H1 (cell line): ENCODE measurements around the gene TRIB2. TPM values are rescaled to one million over a fixed set of nuclear protein-coding genes. Genes with fewer than 3 reads are reported as not detected.

Experiments used
- CTCF ChIA-PET: fragments of 300-600 bp; sonication (Branson Sonifier 250); formaldehyde crosslinking; loops from one replicate; lab custom pipeline; 2021; ENCODE audit not compliant: partially characterized antibody; lab: Charles Lee
- POLR2A ChIA-PET: fragments of 300-600 bp; sonication (Branson Sonifier 250); formaldehyde crosslinking; loops from one replicate; lab custom pipeline; 2021; ENCODE audit warnings: inconsistent platforms; ENCODE audit not compliant: partially characterized antibody; lab: Charles Lee
- DNase-seq, 2 experiments: peaks; one replicate each; pipeline versions ENCODE4 v3.0.0 to v3.0.0-alpha.2; 2010 to 2022; ENCODE audit warnings: low spot score in 2 of 2, low read depth in 1 of 2, mixed read lengths in 1 of 2
- FAIRE-seq: peaks from 2 replicates; lab custom pipeline; 2011; peaks lifted over from hg19 to GRCh38; lab: Jason Lieb, UNC
- H2AFZ ChIP-seq: 2 replicates; pipeline ENCODE4 v1.8.1; 2012; ENCODE audit warnings: low read length, inconsistent platforms
- H2AK5ac ChIP-seq: 2 replicates; pipeline ENCODE4 v1.6.1; 2013; ENCODE audit warnings: low read depth, low read length
- H2BK120ac ChIP-seq: replicated peaks from 2 replicates; pipeline ENCODE3; 2013; ENCODE audit warnings: low read depth, low read length, inconsistent platforms
- H2BK12ac ChIP-seq: 2 replicates; pipeline ENCODE4 v1.6.1; 2013; ENCODE audit warnings: low read depth, low read length
- H2BK15ac ChIP-seq: 2 replicates; pipeline ENCODE4 v1.6.1; 2013; ENCODE audit warnings: low read length
- H2BK20ac ChIP-seq: 2 replicates; pipeline ENCODE4 v1.6.1; 2013; ENCODE audit warnings: low read length
- H2BK5ac ChIP-seq: 2 replicates; pipeline ENCODE4 v1.6.1; 2013; ENCODE audit warnings: low read depth, low read length
- H3K14ac ChIP-seq: 2 replicates; pipeline ENCODE4 v1.6.1; 2013; ENCODE audit warnings: inconsistent platforms; ENCODE audit not compliant: insufficient read length
- H3K18ac ChIP-seq: 2 replicates; pipeline ENCODE4 v1.6.1; 2013; ENCODE audit warnings: low read length; ENCODE audit errors: extremely low read depth
- H3K23ac ChIP-seq: 2 replicates; pipeline ENCODE4 v1.6.1; 2013; ENCODE audit warnings: inconsistent platforms; ENCODE audit not compliant: insufficient read length
- H3K23me2 ChIP-seq: 2 replicates; pipeline ENCODE4 v1.6.1; 2013; ENCODE audit warnings: low read depth, low read length
- H3K27ac ChIP-seq: 2 replicates; pipeline ENCODE4 v1.6.1; 2011; ENCODE audit warnings: low read depth, low read length, inconsistent platforms
- H3K27me3 ChIP-seq, 4 experiments: replicated peaks in 1 of 4; 1 replicate in 1 of 4; 2 replicates in 3 of 4; pipeline versions ENCODE4 v1.6.1 to v1.8.1; 2011 to 2013; ENCODE audit warnings: low read length in 3 of 4, mild to moderate bottlenecking in 3 of 4, inconsistent platforms in 2 of 4, mixed read lengths in 2 of 4, moderate library complexity in 1 of 4; ENCODE audit not compliant: control insufficient read depth in 3 of 4, insufficient read depth in 3 of 4; ENCODE audit errors: extremely low read depth in 1 of 4
- H3K36me3 ChIP-seq, 4 experiments: 2 replicates each; pipeline versions ENCODE4 v1.6.1 to v1.8.1; 2011 to 2013; ENCODE audit warnings: mild to moderate bottlenecking in 4 of 4, low read length in 3 of 4, moderate library complexity in 2 of 4, control low read depth in 1 of 4, inconsistent platforms in 1 of 4; ENCODE audit not compliant: insufficient read depth in 4 of 4, control insufficient read depth in 2 of 4
- H3K4ac ChIP-seq: replicated peaks from 2 replicates; pipeline ENCODE3; 2013; ENCODE audit warnings: low read length, low read depth, mixed read lengths, inconsistent platforms; ENCODE audit not compliant: insufficient read length
- H3K4me1 ChIP-seq, 4 experiments: replicated peaks in 1 of 4; 1 replicate in 1 of 4; 2 replicates in 3 of 4; pipeline versions ENCODE4 v1.6.1 to v1.8.1; 2011 to 2013; ENCODE audit warnings: low read length in 3 of 4, inconsistent platforms in 2 of 4, mixed read lengths in 1 of 4; ENCODE audit not compliant: insufficient read depth in 4 of 4, control insufficient read depth in 3 of 4
- H3K4me2 ChIP-seq, 2 experiments: 2 replicates each; pipeline versions ENCODE4 v1.6.1 to v1.8.1; 2011 to 2013; ENCODE audit warnings: low read depth in 2 of 2, low read length in 2 of 2, control low read depth in 1 of 2, inconsistent platforms in 1 of 2, mild to moderate bottlenecking in 1 of 2; ENCODE audit not compliant: insufficient read depth in 1 of 2
- H3K4me3 ChIP-seq, 4 experiments: fragments of 200-600, 300-600 bp in 1 of 4; sonication (generic), shearing (Covaris generic), sonication (Bioruptor Twin) in 1 of 4; 2 replicates each; pipeline versions ENCODE4 v1.5.1 to v1.8.1; 2011 to 2016; ENCODE audit warnings: low read length in 4 of 4, low read depth in 3 of 4, control low read depth in 2 of 4, inconsistent platforms in 2 of 4, mild to moderate bottlenecking in 2 of 4, mixed read lengths in 1 of 4, moderate library complexity in 1 of 4; ENCODE audit not compliant: insufficient read depth in 2 of 4; ENCODE audit errors: extremely low read depth in 1 of 4
- H3K56ac ChIP-seq: replicated peaks from 2 replicates; pipeline ENCODE3; 2013; ENCODE audit warnings: low read depth, mild to moderate bottlenecking, mixed read lengths, low read length, inconsistent platforms; ENCODE audit not compliant: insufficient read length
- H3K79me1 ChIP-seq: 2 replicates; pipeline ENCODE4 v1.6.1; 2013; ENCODE audit warnings: low read depth, low read length, control low read depth
- H3K79me2 ChIP-seq, 2 experiments: 2 replicates each; pipeline versions ENCODE4 v1.6.1 to v1.8.1; 2012 to 2013; ENCODE audit warnings: low read length in 2 of 2, mild to moderate bottlenecking in 2 of 2, inconsistent platforms in 1 of 2; ENCODE audit not compliant: insufficient read depth in 2 of 2, control insufficient read depth in 1 of 2
- H3K9ac ChIP-seq, 4 experiments: replicated peaks in 1 of 4; 1 replicate in 1 of 4; 2 replicates in 3 of 4; pipeline versions ENCODE4 v1.6.1 to v1.8.1; 2011 to 2013; ENCODE audit warnings: low read depth in 3 of 4, low read length in 3 of 4, control low read depth in 2 of 4, mild to moderate bottlenecking in 2 of 4, moderate library complexity in 2 of 4, inconsistent platforms in 1 of 4; ENCODE audit errors: extremely low read depth in 1 of 4
- H3K9me3 ChIP-seq, 2 experiments: 2 replicates each; pipeline versions ENCODE4 v1.6.1 to v1.8.1; 2012 to 2013; ENCODE audit warnings: mild to moderate bottlenecking in 2 of 2, moderate library complexity in 2 of 2, control low read depth in 1 of 2, inconsistent platforms in 1 of 2, low read depth in 1 of 2, low read length in 1 of 2, mixed read lengths in 1 of 2; ENCODE audit not compliant: insufficient read depth in 2 of 2
- H4K20me1 ChIP-seq, 2 experiments: replicated peaks in 1 of 2; 2 replicates each; pipeline versions ENCODE3 to v1.8.1; 2011 to 2013; ENCODE audit warnings: inconsistent platforms in 2 of 2, low read length in 2 of 2, mild to moderate bottlenecking in 1 of 2; ENCODE audit not compliant: insufficient read depth in 2 of 2, control insufficient read depth in 1 of 2
- H4K5ac ChIP-seq: 2 replicates; pipeline ENCODE4 v1.6.1; 2013; ENCODE audit warnings: low read length, low read depth, mixed read lengths, inconsistent platforms; ENCODE audit not compliant: insufficient read length
- H4K8ac ChIP-seq: 2 replicates; pipeline ENCODE4 v1.8.0; 2013; ENCODE audit warnings: mild to moderate bottlenecking, moderate library complexity, low read length, inconsistent platforms; ENCODE audit not compliant: insufficient read depth; ENCODE audit errors: extremely low read depth
- H4K91ac ChIP-seq: replicated peaks from 2 replicates; pipeline ENCODE3; 2013; ENCODE audit warnings: low read length, mixed read lengths, inconsistent platforms; ENCODE audit not compliant: insufficient read length
- TAF1 ChIP-seq: IDR thresholded peaks from 2 replicates; pipeline ENCODE4 v1.6.1; 2011; ENCODE audit warnings: mild to moderate bottlenecking, low read depth, low read length
- WGBS, 2 experiments: shearing (Covaris generic) in 1 of 2; methylation state at CpG; one replicate each; pipeline versions ENCODE4 v1.1.6 to v1.1.7; 2013 to 2015; ENCODE audit warnings: low lambda C conversion rate in 2 of 2, mixed read lengths in 2 of 2, inconsistent platforms in 1 of 2, low coverage in 1 of 2, missing lambda C conversion rate in 1 of 2; ENCODE audit not compliant: insufficient replicate concordance in 2 of 2, insufficient coverage in 1 of 2, insufficient read length in 1 of 2; ENCODE audit errors: extremely low coverage in 1 of 2, missing lambda C conversion rate in 1 of 2; 5-methylcytosine and 5-hydroxymethylcytosine counted together
- polyA plus RNA-seq, 7 experiments: library from polyadenylated mRNA; depleted of rRNA in 3 of 7; stranded (reverse) in 5 of 7; unstranded in 2 of 7; fragments of >200 nt in 5 of 7; fragments of 200-250 nt in 2 of 7; gene quantifications; 1 replicate in 5 of 7; 2 replicates in 1 of 7; 4 replicates in 1 of 7; pipeline versions ENCODE4 v1.2.1 to v1.2.3, GENCODE V29; 2011 to 2013; ENCODE audit warnings: missing spikeins in 2 of 7, mixed read lengths in 2 of 7
- total RNA-seq: library from RNA; stranded (reverse); fragmentation: NEBNext Ultra II Directional; extraction: Animal tissue kit (Norgen Biotek cat#: 25700); gene quantifications from 2 replicates; pipeline ENCODE4 v1.2.1, GENCODE V29; 2021

The TRIB2 gene
- total and polyA plus RNA-seq, 2 of the 8 experiments (the other 6 are each of a cell fraction or from before 2014, with no cell fraction given) = 40.8 to 57.0 TPM

GRCh38 chr2:12721566-12722446 is 5.1 kb downstream of the TRIB2 start:
- Histone ChIP-seq H3K27me3 (no peaks in the 10 kb centered on the region), H2BK120ac (no peak overlapping the region), H2BK15ac (no peak overlapping the region), H3K36me3 (peaks cover 13 to 37% (median 32%) of the 10 kb centered on the region in 4 experiments), H3K4me1 (peaks cover 1 to 10% (median 7%) of the 10 kb centered on the region in 4 experiments; a peak in 4 of 7 replicates), H3K4ac (no peak overlapping the region), H4K20me1 (peaks cover 19 to 41% of the 10 kb centered on the region in 2 experiments), H2BK20ac (no peak overlapping the region), H3K23me2 (no peaks in the 10 kb centered on the region; the same call in 1 of the 2 replicates), H4K91ac (no peak overlapping the region), H3K14ac (no peak overlapping the region), H3K27ac (no peak overlapping the region), H3K56ac (no peak overlapping the region), H3K4me3 (peak overlapping the region in 1 of 4 experiments; percentile 95; a peak in 2 of 8 replicates), H3K4me2 (peak overlapping the region; percentile 12 to 68), H2AFZ (no peak overlapping the region), H4K5ac (no peak overlapping the region), H3K79me1 (peaks cover 11% of the 10 kb centered on the region; the same call in 1 of the 2 replicates), H4K8ac (no peak overlapping the region), H2BK12ac (no peak overlapping the region), H3K9ac (peak overlapping the region in 1 of 4 experiments; percentile 10; a peak in 2 of 7 replicates), H3K9me3 (no peaks in the 10 kb centered on the region), H2AK5ac (no peak overlapping the region), H3K23ac (no peak overlapping the region), H3K18ac (no peak overlapping the region), H3K79me2 (peaks cover 18 to 91% of the 10 kb centered on the region in 2 experiments), H2BK5ac (no peak overlapping the region)
- no peak for DNase-seq
- ChIA-PET POLR2A (interaction anchor here (0.6 kb wide), 1 partner anchor 930 kb away, joined by 3 read pairs; no protein-coding TSS in a partner anchor), CTCF (interaction anchor here (0.7 to 2.9 kb wide), 7 partner anchors 19 to 892 kb away, joined by 3 to 16 read pairs (median 3); no protein-coding TSS in a partner anchor)
- 89% methylated on average over 14 of the region's 14 CpGs; no CpG with 5 or more reads in 1 of the 2 experiments for WGBS, 2 experiments
- FAIRE-seq = no peak
- TF ChIP-seq TAF1 = no peak
